SK-N-SH (cell line): ENCODE data around the gene HSD17B12. TPM values are rescaled to one million over a fixed set of nuclear protein-coding genes. Genes with fewer than 3 reads are reported as not detected.

Experiments
- CTCF ChIA-PET: fragments of 300-600, 350-600 bp; formaldehyde crosslinking; extraction: SDS; loops from one replicate; lab custom pipeline; 2021; lab: Yijun Ruan, JAX
- POLR2A ChIA-PET: fragments of 350-600 bp; sonication (Branson Sonifier 250); formaldehyde crosslinking; extraction: SDS; loops from one replicate; lab custom pipeline; 2020; ENCODE audit warnings: antibody characterized with exemption, inconsistent platforms; lab: Yijun Ruan, JAX
- DNase-seq: peaks from one replicate; pipeline ENCODE4 v3.0.0; 2012
- H2AFZ ChIP-seq: fragments of 200-600 bp; sonication (generic); 2 replicates; pipeline ENCODE4 v1.8.1; 2016; ENCODE audit warnings: antibody characterized with exemption, mild to moderate bottlenecking, low read depth
- H3F3A ChIP-seq: fragments of 200-600 bp; sonication (generic); replicated peaks from 2 replicates; pipeline ENCODE3; 2016; ENCODE audit warnings: antibody characterized with exemption, mild to moderate bottlenecking; ENCODE audit not compliant: insufficient read depth
- H3K27ac ChIP-seq, 2 experiments: fragments of 200-500 bp in 1 of 2; fragments of 200-600 bp in 1 of 2; sonication (Bioruptor generic) in 1 of 2; sonication (generic), shearing (Covaris generic) in 1 of 2; 2 replicates each; pipeline versions ENCODE4 v1.5.1 to v1.6.1; 2014 to 2016; ENCODE audit warnings: low read depth in 2 of 2, inconsistent platforms in 1 of 2, low read length in 1 of 2, mild to moderate bottlenecking in 1 of 2, mixed read lengths in 1 of 2
- H3K27me3 ChIP-seq: fragments of 200-600 bp; sonication (generic), shearing (Covaris generic); 2 replicates; pipeline ENCODE4 v1.6.1; 2016; ENCODE audit warnings: mixed run types; ENCODE audit not compliant: insufficient read depth
- H3K36me3 ChIP-seq, 2 experiments: fragments of 200-500 bp in 1 of 2; fragments of 200-600 bp in 1 of 2; sonication (Bioruptor generic) in 1 of 2; sonication (generic) in 1 of 2; replicated peaks in 1 of 2; 2 replicates each; pipeline versions ENCODE3 to v1.5.1; 2014 to 2016; ENCODE audit warnings: low read length in 1 of 2, mild to moderate bottlenecking in 1 of 2; ENCODE audit not compliant: insufficient read depth in 2 of 2, control insufficient read depth in 1 of 2
- H3K4me1 ChIP-seq, 2 experiments: fragments of 200-500 bp in 1 of 2; fragments of 200-600 bp in 1 of 2; sonication (Bioruptor generic) in 1 of 2; sonication (generic), shearing (Covaris generic) in 1 of 2; 2 replicates each; pipeline versions ENCODE4 v1.5.1 to v1.6.1; 2014 to 2016; ENCODE audit warnings: low read depth in 1 of 2, low read length in 1 of 2, mixed run types in 1 of 2; ENCODE audit not compliant: insufficient read depth in 2 of 2, control insufficient read depth in 1 of 2
- H3K4me2 ChIP-seq: fragments of 200-600 bp; sonication (generic), shearing (Covaris generic); 2 replicates; pipeline ENCODE4 v1.6.1; 2017; ENCODE audit warnings: mixed run types
- H3K4me3 ChIP-seq, 2 experiments: fragments of 200-500 bp in 1 of 2; fragments of 200-600 bp in 1 of 2; sonication (Bioruptor generic) in 1 of 2; sonication (generic), shearing (Covaris generic) in 1 of 2; 2 replicates each; pipeline versions ENCODE4 v1.5.1 to v1.8.1; 2014 to 2016; ENCODE audit warnings: low read depth in 2 of 2, inconsistent platforms in 1 of 2, low read length in 1 of 2, mild to moderate bottlenecking in 1 of 2, mixed read lengths in 1 of 2, moderate library complexity in 1 of 2
- H3K79me2 ChIP-seq: fragments of 200-600 bp; sonication (generic); 2 replicates; pipeline ENCODE4 v1.8.1; 2017; ENCODE audit warnings: mild to moderate bottlenecking; ENCODE audit not compliant: insufficient read depth
- H3K9ac ChIP-seq: fragments of 200-600 bp; sonication (generic); 2 replicates; pipeline ENCODE4 v1.6.1; 2017; ENCODE audit warnings: mixed run types
- H3K9me2 ChIP-seq: fragments of 200-600 bp; sonication (generic); 2 replicates; pipeline ENCODE4 v1.6.1; 2017; ENCODE audit warnings: mixed run types
- H3K9me3 ChIP-seq: fragments of 200-600 bp; sonication (generic); 2 replicates; pipeline ENCODE4 v1.6.1; 2017; ENCODE audit warnings: mixed run types, mild to moderate bottlenecking, moderate library complexity
- H4K20me1 ChIP-seq: fragments of 200-600 bp; sonication (generic); 2 replicates; pipeline ENCODE4 v1.6.1; 2017; ENCODE audit warnings: mild to moderate bottlenecking, mixed run types; ENCODE audit not compliant: insufficient read depth
- CHD2 ChIP-seq: fragments of 150-350 bp; IDR thresholded peaks from 2 replicates; pipeline ENCODE4 v1.6.1; 2018; ENCODE audit warnings: low read length; ENCODE audit not compliant: partially characterized antibody
- ELF1 ChIP-seq: IDR thresholded peaks from 2 replicates; pipeline ENCODE4 v1.4.0; 2012
- EP300 ChIP-seq, 2 experiments: IDR thresholded peaks; 2 replicates each; pipeline versions ENCODE4 v1.4.0 to v1.6.1; 2012; ENCODE audit warnings: borderline replicate concordance in 1 of 2, low read depth in 1 of 2, low read length in 1 of 2
- EZH2phosphoT487 ChIP-seq: fragments of 200-600 bp; sonication (generic); IDR thresholded peaks from 2 replicates; pipeline ENCODE4 v1.6.1; 2017; ENCODE audit warnings: low read depth, mixed run types, mild to moderate bottlenecking, antibody characterized with exemption, moderate library complexity, borderline replicate concordance
- FOSL2 ChIP-seq: IDR thresholded peaks from 2 replicates; pipeline ENCODE4 v1.4.0; 2012; ENCODE audit warnings: low read depth, mild to moderate bottlenecking, moderate library complexity, borderline replicate concordance
- FOXM1 ChIP-seq: IDR thresholded peaks from 2 replicates; pipeline ENCODE4 v1.4.0; 2012; ENCODE audit warnings: low read depth, mild to moderate bottlenecking
- GATA2 ChIP-seq: sonication (generic); formaldehyde crosslinking; IDR thresholded peaks from 2 replicates; pipeline ENCODE4 v1.5.0; 2020; ENCODE audit warnings: mild to moderate bottlenecking, missing genetic modification reagents
- MXI1 ChIP-seq: IDR thresholded peaks from 2 replicates; pipeline ENCODE4 v1.6.1; 2012; ENCODE audit warnings: mild to moderate bottlenecking, low read depth, low read length, improper control_type of control experiment
- NRF1 ChIP-seq: IDR thresholded peaks from 2 replicates; pipeline ENCODE4 v1.6.1; 2012; ENCODE audit warnings: low read depth, mild to moderate bottlenecking, low read length
- PBX3 ChIP-seq: IDR thresholded peaks from 2 replicates; pipeline ENCODE4; 2012
- POLR2AphosphoS5 ChIP-seq: IDR thresholded peaks from 2 replicates; pipeline ENCODE4 v1.6.1; 2012; ENCODE audit warnings: low read depth, low read length
- RAD21 ChIP-seq: IDR thresholded peaks from 2 replicates; pipeline ENCODE4 v1.6.1; 2012; ENCODE audit warnings: mild to moderate bottlenecking, low read length
- RCOR1 ChIP-seq: fragments of 150-350 bp; IDR thresholded peaks from 2 replicates; pipeline ENCODE4 v1.6.1; 2017; ENCODE audit warnings: antibody characterized with exemption, low read length
- RXRA ChIP-seq: IDR thresholded peaks from 2 replicates; pipeline ENCODE4 v1.4.0; 2012; ENCODE audit warnings: low read depth, mild to moderate bottlenecking, borderline replicate concordance
- SIN3A ChIP-seq: IDR thresholded peaks from 2 replicates; pipeline ENCODE4 v1.6.1; 2012; ENCODE audit warnings: low read depth, mild to moderate bottlenecking, low read length, moderate library complexity, borderline replicate concordance
- TAF1 ChIP-seq: IDR thresholded peaks from 2 replicates; pipeline ENCODE4 v1.6.1; 2012; ENCODE audit warnings: low read depth, mild to moderate bottlenecking, low read length, moderate library complexity, borderline replicate concordance
- TCF12 ChIP-seq: IDR thresholded peaks from 2 replicates; pipeline ENCODE4 v1.4.0; 2012
- YY1 ChIP-seq: IDR thresholded peaks from 2 replicates; pipeline ENCODE4 v1.4.0; 2012; ENCODE audit warnings: low read depth, mild to moderate bottlenecking
- WGBS: methylation state at CpG from one replicate; pipeline ENCODE4 v1.1.6; 2017; ENCODE audit warnings: low lambda C conversion rate; 5-methylcytosine and 5-hydroxymethylcytosine counted together
- polyA plus RNA-seq, 3 experiments: library from polyadenylated mRNA; depleted of rRNA; stranded (reverse); fragments of >200 nt; gene quantifications; 2 replicates each; pipeline ENCODE4 v1.2.3, GENCODE V29; 2012
- TF ChIP-seq, protein P1 (sequence below): IDR thresholded peaks from 2 replicates; pipeline ENCODE4 v1.4.0; 2012; ENCODE audit warnings: low read depth
- TF ChIP-seq, protein P2 (sequence below): fragments of 150-350 bp; IDR thresholded peaks from 2 replicates; pipeline ENCODE4 v1.6.1; 2016; ENCODE audit warnings: mild to moderate bottlenecking, low read depth, low read length

The HSD17B12 gene
- polyA plus RNA-seq, 1 of the 3 experiments (the other 2 are of a cell fraction) = 19.7 TPM

DNA sequence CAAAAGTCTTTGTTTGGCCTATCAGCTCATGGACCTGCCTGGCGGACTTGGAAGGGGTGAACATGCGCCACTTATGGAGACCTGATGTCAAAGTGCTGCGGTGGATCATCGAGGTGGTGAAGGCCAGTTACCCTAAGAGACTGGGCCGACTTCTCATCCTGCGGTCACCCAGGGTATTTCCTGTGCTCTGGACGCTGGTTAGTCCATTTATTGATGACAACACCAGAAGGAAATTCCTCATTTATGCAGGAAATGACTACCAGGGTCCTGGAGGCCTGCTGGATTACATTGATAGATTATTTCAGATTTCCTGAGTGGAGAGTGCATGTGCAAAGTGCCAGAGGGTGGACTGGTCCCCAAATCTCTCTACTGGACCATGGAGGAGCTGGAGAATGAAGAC is 218.0 kb downstream of the HSD17B12 start:
- TF ChIP-seq FOSL2 = no peak
- TF ChIP-seq RCOR1 = no peak
- no peak for TF ChIP-seq CHD2
- TF ChIP-seq GATA2 = no peak
- no peak for TF ChIP-seq FOXM1
- no peak for TF ChIP-seq TCF12
- no peak for TF ChIP-seq TAF1
- TF ChIP-seq, protein P1, sequence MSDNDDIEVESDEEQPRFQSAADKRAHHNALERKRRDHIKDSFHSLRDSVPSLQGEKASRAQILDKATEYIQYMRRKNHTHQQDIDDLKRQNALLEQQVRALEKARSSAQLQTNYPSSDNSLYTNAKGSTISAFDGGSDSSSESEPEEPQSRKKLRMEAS = no peak
- no peak for TF ChIP-seq RAD21
- TF ChIP-seq POLR2AphosphoS5 = no peak
- no peak for TF ChIP-seq PBX3
- TF ChIP-seq MXI1 = no peak
- no peak for TF ChIP-seq EP300 (IDR thresholded peaks at IDR 0.05; ENCODE audit: borderline replicate concordance in 1 of 2, low read depth in 1 of 2, low read length in 1 of 2)
- TF ChIP-seq ELF1 = no peak
- TF ChIP-seq, protein P2, sequence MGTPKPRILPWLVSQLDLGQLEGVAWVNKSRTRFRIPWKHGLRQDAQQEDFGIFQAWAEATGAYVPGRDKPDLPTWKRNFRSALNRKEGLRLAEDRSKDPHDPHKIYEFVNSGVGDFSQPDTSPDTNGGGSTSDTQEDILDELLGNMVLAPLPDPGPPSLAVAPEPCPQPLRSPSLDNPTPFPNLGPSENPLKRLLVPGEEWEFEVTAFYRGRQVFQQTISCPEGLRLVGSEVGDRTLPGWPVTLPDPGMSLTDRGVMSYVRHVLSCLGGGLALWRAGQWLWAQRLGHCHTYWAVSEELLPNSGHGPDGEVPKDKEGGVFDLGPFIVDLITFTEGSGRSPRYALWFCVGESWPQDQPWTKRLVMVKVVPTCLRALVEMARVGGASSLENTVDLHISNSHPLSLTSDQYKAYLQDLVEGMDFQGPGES = no peak
- no peak for TF ChIP-seq YY1
- no peak for TF ChIP-seq EZH2phosphoT487
- TF ChIP-seq RXRA = no peak
- no peak for TF ChIP-seq NRF1
- TF ChIP-seq SIN3A = no peak
- H3K27ac ChIP-seq = no peak overlapping the region; a peak in 1 of 4 replicates
- no peaks in the 10 kb centered on the region for H3K27me3 ChIP-seq
- H3K79me2 ChIP-seq = no peaks in the 10 kb centered on the region
- H3K4me1 ChIP-seq = peaks cover 0 to 7% of the 10 kb centered on the region in 2 experiments; a peak in 2 of 4 replicates
- H3K36me3 ChIP-seq = peaks cover 44 to 74% of the 10 kb centered on the region in 2 experiments
- ChIA-PET CTCF (interaction anchor here (1.1 to 1.8 kb wide), 2 partner anchors 10 to 47 kb away, joined by 3 to 4 read pairs; no protein-coding TSS in a partner anchor), POLR2A (no interaction called here)
- H3K4me3 ChIP-seq = no peak overlapping the region
- no peak overlapping the region for H3K4me2 ChIP-seq
- 84% methylated on average over 7 of the region's 7 CpGs for WGBS
- no peak overlapping the region for H2AFZ ChIP-seq
- DNase-seq = no peak
- H3K9ac ChIP-seq = no peak overlapping the region
- H3K9me2 ChIP-seq = no peaks in the 10 kb centered on the region
- no peaks in the 10 kb centered on the region for H3F3A ChIP-seq
- no peaks in the 10 kb centered on the region for H3K9me3 ChIP-seq
- H4K20me1 ChIP-seq = no peaks in the 10 kb centered on the region
